Lower lobe of right lung (tissue), 2 donors: ENCODE measurements around the gene SMAD1. TPM values are rescaled to one million over a fixed set of nuclear protein-coding genes. Genes with fewer than 3 reads are reported as not detected.

Source experiments
- ATAC-seq, 2 donors: fragments of 200-7000 bp; cut with Tn5 transposase; one replicate each; pipeline ENCODE4 v1.9.1; 2020 to 2022; ENCODE audit warnings: mild to moderate bottlenecking in 2 of 2, moderate library complexity in 2 of 2
- DNase-seq: peaks from one replicate; pipeline ENCODE4 v3.0.0-alpha.2; 2020
- H3K27ac ChIP-seq: fragments of 200-600 bp; one replicate; pipeline ENCODE4 v1.8.0; 2022
- H3K27me3 ChIP-seq: fragments of 200-600 bp; one replicate; pipeline ENCODE4 v1.8.0; 2022; ENCODE audit warnings: low read depth
- H3K36me3 ChIP-seq: fragments of 200-600 bp; one replicate; pipeline ENCODE4 v1.8.0; 2022; ENCODE audit warnings: mild to moderate bottlenecking
- H3K4me1 ChIP-seq: fragments of 200-600 bp; one replicate; pipeline ENCODE4 v1.8.0; 2022
- H3K4me3 ChIP-seq: fragments of 200-600 bp; one replicate; pipeline ENCODE4 v1.8.0; 2022; ENCODE audit warnings: mild to moderate bottlenecking
- H3K9me3 ChIP-seq: fragments of 200-600 bp; one replicate; pipeline ENCODE4 v1.8.0; 2022
- intact Hi-C: fragments of 100-400 bp; cut with DNase I; formaldehyde crosslinking; loops from one replicate; pipeline ENCODE4 v1.11.0; 2022
- total RNA-seq: library from RNA; stranded (reverse); fragmentation: NEBNext Ultra II Directional; extraction: Animal tissue kit (Norgen Biotek cat#: 25700); gene quantifications from one replicate; pipeline ENCODE4 v1.2.1, GENCODE V29; 2021
- TF ChIP-seq, protein P1 (sequence below): fragments of 200-600 bp; IDR thresholded peaks from one replicate; pipeline ENCODE4 v1.8.0; 2022; ENCODE audit warnings: antibody characterized with exemption, mild to moderate bottlenecking
- donor health status: DM: no; HTN: yes; CAD: no; lungs with severe emphysema.

Gene SMAD1
- total RNA-seq, 1 donor from 2014 or later, result 15.8 TPM

DNA sequence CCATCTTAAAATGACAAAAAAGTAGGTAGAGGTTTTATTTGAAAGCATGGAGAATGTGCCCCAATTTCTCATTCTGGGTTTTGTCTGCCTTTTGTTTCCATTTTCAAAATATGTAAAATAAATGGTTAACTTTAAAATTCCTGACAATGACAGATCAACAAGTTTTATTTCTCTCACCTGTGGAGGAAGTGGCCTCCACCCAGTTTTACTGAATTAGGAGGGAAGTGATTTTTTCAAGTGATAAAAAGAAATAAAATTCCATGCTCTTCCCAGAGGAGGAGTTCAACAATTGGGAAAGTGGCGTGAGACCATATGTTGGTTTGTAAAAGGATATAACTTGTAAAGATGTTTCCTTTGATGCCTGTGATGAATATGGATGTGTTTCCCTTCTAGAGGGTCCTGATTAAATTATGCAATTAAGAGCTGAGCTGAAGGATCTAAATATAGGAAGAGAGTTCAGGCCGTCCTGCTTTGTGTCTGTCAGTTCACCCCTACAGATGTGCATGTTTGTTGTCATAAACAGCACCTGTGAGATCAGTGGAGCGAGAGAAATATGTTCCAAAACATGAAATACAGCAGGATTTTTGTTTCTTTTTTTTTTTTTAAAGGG lies 19.5 kb downstream of the SMAD1 start:
- TF ChIP-seq, protein P1, sequence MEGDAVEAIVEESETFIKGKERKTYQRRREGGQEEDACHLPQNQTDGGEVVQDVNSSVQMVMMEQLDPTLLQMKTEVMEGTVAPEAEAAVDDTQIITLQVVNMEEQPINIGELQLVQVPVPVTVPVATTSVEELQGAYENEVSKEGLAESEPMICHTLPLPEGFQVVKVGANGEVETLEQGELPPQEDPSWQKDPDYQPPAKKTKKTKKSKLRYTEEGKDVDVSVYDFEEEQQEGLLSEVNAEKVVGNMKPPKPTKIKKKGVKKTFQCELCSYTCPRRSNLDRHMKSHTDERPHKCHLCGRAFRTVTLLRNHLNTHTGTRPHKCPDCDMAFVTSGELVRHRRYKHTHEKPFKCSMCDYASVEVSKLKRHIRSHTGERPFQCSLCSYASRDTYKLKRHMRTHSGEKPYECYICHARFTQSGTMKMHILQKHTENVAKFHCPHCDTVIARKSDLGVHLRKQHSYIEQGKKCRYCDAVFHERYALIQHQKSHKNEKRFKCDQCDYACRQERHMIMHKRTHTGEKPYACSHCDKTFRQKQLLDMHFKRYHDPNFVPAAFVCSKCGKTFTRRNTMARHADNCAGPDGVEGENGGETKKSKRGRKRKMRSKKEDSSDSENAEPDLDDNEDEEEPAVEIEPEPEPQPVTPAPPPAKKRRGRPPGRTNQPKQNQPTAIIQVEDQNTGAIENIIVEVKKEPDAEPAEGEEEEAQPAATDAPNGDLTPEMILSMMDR, result no peak
- H3K36me3 ChIP-seq, result no peaks in the 10 kb centered on the region
- no peak overlapping the region for H3K4me3 ChIP-seq
- intact Hi-C loops, result no loop called here
- no peaks in the 10 kb centered on the region for H3K27me3 ChIP-seq
- DNase-seq (no peak), ATAC-seq (no peak)
- H3K27ac ChIP-seq, result no peak overlapping the region
- no peaks in the 10 kb centered on the region for H3K9me3 ChIP-seq
- peaks cover 25% of the 10 kb centered on the region for H3K4me1 ChIP-seq

DNA sequence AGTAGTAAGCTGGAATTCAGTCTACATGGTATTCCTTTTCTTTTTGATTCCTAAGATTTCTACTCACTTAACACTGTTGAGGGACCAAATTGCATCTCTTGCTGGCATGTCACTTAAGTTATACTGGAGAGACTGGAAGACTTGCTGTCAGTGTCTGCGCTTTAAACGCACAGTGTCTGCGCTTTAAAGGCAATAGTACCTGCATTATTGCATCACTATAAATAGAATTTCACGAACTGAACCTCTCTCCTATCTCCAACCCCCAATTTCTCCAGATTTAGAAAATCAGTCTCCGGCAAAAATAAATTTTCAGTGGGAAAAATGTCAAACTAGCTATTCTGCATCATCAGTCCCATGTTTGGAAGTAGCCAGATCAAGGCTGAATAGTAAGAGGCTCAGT lies 21.2 kb downstream of the SMAD1 start:
- no peaks in the 10 kb centered on the region for H3K36me3 ChIP-seq
- intact Hi-C loops, result no loop called here
- H3K27ac ChIP-seq, result no peak overlapping the region
- no peak for ATAC-seq
- H3K27me3 ChIP-seq, result no peaks in the 10 kb centered on the region
- DNase-seq, result no peak
- TF ChIP-seq, protein P1, result no peak
- H3K4me1 ChIP-seq, result peaks cover 31% of the 10 kb centered on the region
- H3K4me3 ChIP-seq, result no peak overlapping the region
- no peaks in the 10 kb centered on the region for H3K9me3 ChIP-seq

DNA sequence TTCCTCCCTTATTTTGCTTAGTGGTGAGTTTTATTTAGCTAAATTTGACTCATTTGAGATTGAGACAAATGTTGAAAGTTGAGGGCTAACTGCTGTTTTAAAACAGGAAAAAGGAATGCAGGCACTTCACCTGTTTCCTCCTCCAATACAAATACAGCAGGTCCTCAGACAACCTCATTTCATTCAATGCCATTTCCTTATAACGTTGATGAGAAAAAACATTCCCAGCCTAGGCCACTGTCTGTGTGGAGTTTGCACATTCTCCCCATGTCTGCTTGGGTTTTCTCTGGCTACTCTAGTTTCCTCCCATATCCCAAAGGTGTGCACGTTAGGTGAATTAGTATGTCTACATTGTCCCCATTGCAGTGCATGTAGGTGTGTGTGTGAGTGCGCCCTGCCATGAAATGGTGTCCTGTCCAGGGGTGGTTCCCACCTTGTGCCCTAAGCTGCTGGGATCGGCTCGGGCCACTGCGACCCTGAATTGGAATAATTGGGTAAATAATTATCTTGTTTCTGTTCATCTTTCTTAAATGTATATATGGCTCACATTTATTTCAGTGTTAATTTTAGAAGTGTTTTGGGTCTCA lies 21.9 kb downstream of the SMAD1 start:
- no peak overlapping the region for H3K27ac ChIP-seq
- H3K9me3 ChIP-seq, result no peaks in the 10 kb centered on the region
- TF ChIP-seq, protein P1, result no peak
- H3K27me3 ChIP-seq, result no peaks in the 10 kb centered on the region
- ATAC-seq, result peak in 1 of 2 donors; percentile 56
- no peak overlapping the region for H3K4me3 ChIP-seq
- no peaks in the 10 kb centered on the region for H3K36me3 ChIP-seq
- DNase-seq, result no peak
- peaks cover 28% of the 10 kb centered on the region for H3K4me1 ChIP-seq
- intact Hi-C loops, result no loop called here

DNA sequence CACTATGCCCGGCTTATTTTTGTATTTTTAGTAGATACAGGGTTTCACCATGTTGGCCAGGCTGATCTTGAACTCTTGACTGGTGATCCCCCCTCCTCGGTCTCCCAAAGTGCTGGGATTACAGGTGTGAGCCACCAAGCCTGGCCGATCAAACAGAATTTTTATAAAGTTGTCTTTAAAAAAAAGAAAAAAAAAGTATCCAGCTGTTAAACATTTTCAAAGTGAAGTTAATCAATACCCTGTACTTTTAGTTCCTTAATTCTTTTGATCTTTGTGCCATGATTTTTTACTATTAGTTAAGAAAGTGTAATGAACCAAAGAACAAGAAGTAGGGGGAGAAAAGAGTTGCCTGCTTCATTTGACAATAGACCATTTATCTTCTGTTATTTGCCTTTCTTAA lies 24.3 kb downstream of the SMAD1 start:
- no peak overlapping the region for H3K4me3 ChIP-seq
- no peak for ATAC-seq
- H3K36me3 ChIP-seq, result no peaks in the 10 kb centered on the region
- no peak for DNase-seq
- no peak overlapping the region for H3K27ac ChIP-seq
- intact Hi-C loops, result no loop called here
- no peaks in the 10 kb centered on the region for H3K9me3 ChIP-seq
- TF ChIP-seq, protein P1, result no peak
- peaks cover 28% of the 10 kb centered on the region for H3K4me1 ChIP-seq
- no peaks in the 10 kb centered on the region for H3K27me3 ChIP-seq

DNA sequence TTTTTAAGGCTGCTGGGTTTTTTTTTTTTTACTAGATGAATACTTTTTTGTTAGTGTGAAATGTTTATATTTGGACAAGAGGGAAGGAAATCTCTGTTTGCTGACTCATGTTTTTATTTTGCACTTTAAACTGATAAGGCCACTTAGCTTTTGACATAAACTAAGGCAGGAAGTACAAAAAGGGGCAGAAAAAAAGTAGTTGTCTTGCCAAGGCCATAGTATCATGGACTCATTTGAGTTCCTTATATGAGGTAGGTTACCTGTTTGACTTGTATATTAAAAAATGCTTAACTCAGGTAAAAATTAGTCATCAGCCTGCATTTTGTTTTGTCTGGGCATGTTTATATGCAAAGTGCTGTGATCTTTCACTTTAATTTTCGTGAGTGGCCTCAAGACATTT lies 26.0 kb downstream of the SMAD1 start:
- TF ChIP-seq, protein P1, result no peak
- DNase-seq (no peak), ATAC-seq (no peak)
- Histone ChIP-seq H3K4me1 (peaks cover 24% of the 10 kb centered on the region), H3K4me3 (no peak overlapping the region), H3K9me3 (peaks cover 11% of the 10 kb centered on the region), H3K27ac (no peak overlapping the region), H3K27me3 (no peaks in the 10 kb centered on the region), H3K36me3 (no peaks in the 10 kb centered on the region)
- intact Hi-C loops, result no loop called here
